HEK293 (cell line): ENCODE data around the gene CELSR1.
"Not testable (repeated sequence)": the region's sequence is repeated elsewhere in the genome, so short reads cannot be mapped to it uniquely, and the experiment has no call there.

Experiments
- CTCF ChIA-PET: fragments of 350-600 bp; formaldehyde crosslinking; extraction: SDS; loops from one replicate; lab custom pipeline; 2021; ENCODE audit warnings: antibody characterized with exemption; lab: Yijun Ruan, JAX
- POLR2A ChIA-PET: fragments of 300-600 bp; formaldehyde crosslinking; extraction: SDS; loops from one replicate; lab custom pipeline; 2020; ENCODE audit warnings: antibody characterized with exemption, inconsistent platforms; lab: Yijun Ruan, JAX
- H3K27ac ChIP-seq: fragments of 200-500 bp; sonication (Bioruptor generic); 2 replicates; pipeline ENCODE4 v1.5.1; 2014; ENCODE audit warnings: low read depth, low read length, control low read depth, inconsistent platforms; ENCODE audit errors: extremely low read depth
- H3K36me3 ChIP-seq, 2 experiments: fragments of 200-500 bp in 1 of 2; sonication (Bioruptor generic) in 1 of 2; 1 replicate in 1 of 2; 2 replicates in 1 of 2; pipeline ENCODE4 v1.5.1; 2014 to 2017; ENCODE audit warnings: inconsistent platforms in 2 of 2, low read length in 2 of 2; ENCODE audit not compliant: control insufficient read depth in 2 of 2, insufficient read depth in 1 of 2
- H3K4me1 ChIP-seq: fragments of 200-500 bp; sonication (Bioruptor generic); 2 replicates; pipeline ENCODE4 v1.5.1; 2014; ENCODE audit warnings: mild to moderate bottlenecking, low read length, inconsistent platforms; ENCODE audit not compliant: control insufficient read depth, insufficient read depth
- H3K4me3 ChIP-seq: 2 replicates; pipeline ENCODE4 v1.5.1; 2011; ENCODE audit warnings: low read depth, mild to moderate bottlenecking, control low read depth, low read length, moderate library complexity
- H3K9me3 ChIP-seq: fragments of 200-500 bp; sonication (Bioruptor generic); 2 replicates; pipeline ENCODE4 v1.5.1; 2014; ENCODE audit warnings: low read depth, low read length, inconsistent platforms; ENCODE audit not compliant: control insufficient read depth, insufficient read depth
- ATF2 ChIP-seq: fragments of 450-650 bp; formaldehyde crosslinking; IDR thresholded peaks from 2 replicates; pipeline ENCODE4 v1.5.1; 2016; ENCODE audit warnings: missing biosample characterization, missing genetic modification characterization, low read depth
- MZF1 ChIP-seq: fragments of 450-650 bp; formaldehyde crosslinking; IDR thresholded peaks from 2 replicates; pipeline ENCODE4 v1.5.1; 2017; ENCODE audit warnings: missing biosample characterization, missing genetic modification characterization, borderline replicate concordance
- ZNF146 ChIP-seq: fragments of 450-650 bp; formaldehyde crosslinking; IDR thresholded peaks from 2 replicates; pipeline ENCODE4 v1.5.1; 2016; ENCODE audit warnings: missing biosample characterization, missing genetic modification characterization
- ZNF19 ChIP-seq: fragments of 450-650 bp; formaldehyde crosslinking; IDR thresholded peaks from 2 replicates; pipeline ENCODE4; 2016; ENCODE audit warnings: missing biosample characterization, missing genetic modification characterization, low read depth
- ZNF510 ChIP-seq: fragments of 450-650 bp; formaldehyde crosslinking; IDR thresholded peaks from 2 replicates; pipeline ENCODE4 v1.5.1; 2018; ENCODE audit warnings: mild to moderate bottlenecking, missing genetic modification characterization, missing biosample characterization; ENCODE audit not compliant: insufficient replicate concordance
- ZNF555 ChIP-seq: fragments of 450-650 bp; formaldehyde crosslinking; conservative IDR thresholded peaks from 2 replicates; pipeline ENCODE4 v1.5.1; 2017; ENCODE audit warnings: missing biosample characterization, mild to moderate bottlenecking, missing genetic modification characterization, inconsistent platforms
- ZNF580 ChIP-seq: fragments of 450-650 bp; formaldehyde crosslinking; IDR thresholded peaks from 2 replicates; pipeline ENCODE4 v1.5.1; 2016; ENCODE audit warnings: missing biosample characterization, missing genetic modification characterization
- ZNF645 ChIP-seq: fragments of 450-650 bp; formaldehyde crosslinking; IDR thresholded peaks from 2 replicates; pipeline ENCODE4; 2016; ENCODE audit warnings: missing biosample characterization, missing genetic modification characterization
- ZNF837 ChIP-seq: fragments of 450-650 bp; formaldehyde crosslinking; IDR thresholded peaks from 2 replicates; pipeline ENCODE4 v1.5.1; 2016; ENCODE audit warnings: missing biosample characterization, missing genetic modification characterization
- ZSCAN4 ChIP-seq: fragments of 450-650 bp; formaldehyde crosslinking; IDR thresholded peaks from 2 replicates; pipeline ENCODE4 v1.5.1; 2017; ENCODE audit warnings: missing biosample characterization, missing genetic modification characterization

Gene CELSR1

GRCh38 chr22:46471901-46472721, 65.3 kb downstream of the CELSR1 start:
- no peaks in the 10 kb centered on the region for H3K9me3 ChIP-seq
- POLR2A ChIA-PET, result no interaction called here
- CTCF ChIA-PET, result no interaction called here
- no peaks in the 10 kb centered on the region for H3K36me3 ChIP-seq
- H3K4me1 ChIP-seq, result no peaks in the 10 kb centered on the region
- no peak overlapping the region for H3K4me3 ChIP-seq
- no peak overlapping the region for H3K27ac ChIP-seq
- no peak for TF ChIP-seq ZNF837 (tag by site-specific recombination)
- TF ChIP-seq ZSCAN4 (tag by site-specific recombination), result no peak
- no peak for TF ChIP-seq ZNF555

- H3K9me3 ChIP-seq, H3K27ac ChIP-seq, H3K4me1 ChIP-seq, POLR2A ChIA-PET, H3K36me3 ChIP-seq, CTCF ChIA-PET, H3K4me3 ChIP-seq: not testable (repeated sequence)
Measured at GRCh38 chr22:46471330-46471729, 66.1 kb downstream of the CELSR1 start.

- CTCF ChIA-PET, result interaction anchor here (1.1 kb wide), 1 partner anchor 102 kb away, joined by 5 read pairs; no protein-coding TSS in a partner anchor
- H3K4me1 ChIP-seq, result no peaks in the 10 kb centered on the region
- no peak overlapping the region for H3K4me3 ChIP-seq
- POLR2A ChIA-PET, result interaction anchor here (0.6 kb wide), 1 partner anchor 112 kb away, joined by 7 read pairs; no protein-coding TSS in a partner anchor
- no peak overlapping the region for H3K27ac ChIP-seq
- H3K9me3 ChIP-seq, result no peaks in the 10 kb centered on the region
- TF ChIP-seq ZNF19 (tag by site-specific recombination) (no peak), ZNF510 (tag by site-specific recombination) (no peak), ZNF645 (tag by site-specific recombination) (no peak), MZF1 (no peak), ZNF580 (tag by site-specific recombination) (no peak)
- H3K36me3 ChIP-seq, result no peaks in the 10 kb centered on the region
Measured at GRCh38 chr22:46469711-46470110, 67.7 kb downstream of the CELSR1 start.

GRCh38 chr22:46467006-46467405, 70.4 kb downstream of the CELSR1 start:
- Histone ChIP-seq H3K27ac (no peak overlapping the region), H3K9me3 (no peaks in the 10 kb centered on the region), H3K4me3 (no peak overlapping the region), H3K4me1 (no peaks in the 10 kb centered on the region), H3K36me3 (peaks cover 0 to 18% of the 10 kb centered on the region in 2 experiments; a peak in 1 of 3 replicates)
- CTCF ChIA-PET, result no interaction called here
- TF ChIP-seq ATF2 (tag by site-specific recombination) (no peak), ZNF146 (tag by site-specific recombination) (peak; percentile 53; the same call in 1 of the 2 replicates)
- POLR2A ChIA-PET, result no interaction called here
